DMS79 treated with DMSO at 0.1 percent for 48 hours (cell line): ENCODE data around the gene EFCC1.

Experiments used
- DNase-seq: peaks from one replicate; lab custom pipeline; 2025; lab: John Stamatoyannopoulos, UW

The EFCC1 gene

GRCh38 chr3:129032716-129033115 lies 31.6 kb downstream of the EFCC1 start:
- DNase-seq = no peak

GRCh38 chr3:129033151-129033550 lies 32.0 kb downstream of the EFCC1 start:
- DNase-seq = no peak

GRCh38 chr3:129033633-129034321 lies 32.7 kb downstream of the EFCC1 start:
- no peak for DNase-seq

- no peak for DNase-seq
Observed at GRCh38 chr3:129034642-129035041, 33.5 kb downstream of the EFCC1 start.

- DNase-seq = no peak
Observed at GRCh38 chr3:129035360-129036221, 34.5 kb downstream of the EFCC1 start.

GRCh38 chr3:129036222-129037092 lies 35.4 kb downstream of the EFCC1 start:
- no peak for DNase-seq

GRCh38 chr3:129037093-129037419 lies 36.0 kb downstream of the EFCC1 start:
- DNase-seq = no peak

- DNase-seq = no peak
Observed at GRCh38 chr3:129038121-129038855, 37.2 kb downstream of the EFCC1 start.

GRCh38 chr3:129039271-129040038 lies 38.4 kb downstream of the EFCC1 start:
- peak; percentile 79 for DNase-seq

- DNase-seq = no peak
Observed at GRCh38 chr3:129040039-129040336, 38.9 kb downstream of the EFCC1 start.

- no peak for DNase-seq
Observed at GRCh38 chr3:129040579-129041300, 39.6 kb downstream of the EFCC1 start.

- no peak for DNase-seq
Observed at GRCh38 chr3:129045675-129046036, 44.6 kb downstream of the EFCC1 start.

- DNase-seq = no peak
Observed at GRCh38 chr3:129046037-129046731, 45.1 kb downstream of the EFCC1 start.

GRCh38 chr3:129046732-129047552 lies 45.8 kb downstream of the EFCC1 start:
- DNase-seq = no peak

GRCh38 chr3:129047553-129047839 lies 46.4 kb downstream of the EFCC1 start:
- no peak for DNase-seq

- no peak for DNase-seq
Observed at GRCh38 chr3:129050556-129051295, 49.6 kb downstream of the EFCC1 start.

- DNase-seq = no peak
Observed at GRCh38 chr3:129051871-129052340, 50.8 kb downstream of the EFCC1 start.

- DNase-seq = peak; percentile 33
Observed at GRCh38 chr3:129052675-129053074, 51.6 kb downstream of the EFCC1 start.
